ENCODE results near the gene SFT2D2.
A peak's percentile ranks its signal among the peaks of the same experiment; 100 is the strongest.
"Not testable (repeated sequence)": the region's sequence is repeated elsewhere in the genome, so short reads cannot be mapped to it uniquely, and the experiment has no call there.

The SFT2D2 gene

DNA sequence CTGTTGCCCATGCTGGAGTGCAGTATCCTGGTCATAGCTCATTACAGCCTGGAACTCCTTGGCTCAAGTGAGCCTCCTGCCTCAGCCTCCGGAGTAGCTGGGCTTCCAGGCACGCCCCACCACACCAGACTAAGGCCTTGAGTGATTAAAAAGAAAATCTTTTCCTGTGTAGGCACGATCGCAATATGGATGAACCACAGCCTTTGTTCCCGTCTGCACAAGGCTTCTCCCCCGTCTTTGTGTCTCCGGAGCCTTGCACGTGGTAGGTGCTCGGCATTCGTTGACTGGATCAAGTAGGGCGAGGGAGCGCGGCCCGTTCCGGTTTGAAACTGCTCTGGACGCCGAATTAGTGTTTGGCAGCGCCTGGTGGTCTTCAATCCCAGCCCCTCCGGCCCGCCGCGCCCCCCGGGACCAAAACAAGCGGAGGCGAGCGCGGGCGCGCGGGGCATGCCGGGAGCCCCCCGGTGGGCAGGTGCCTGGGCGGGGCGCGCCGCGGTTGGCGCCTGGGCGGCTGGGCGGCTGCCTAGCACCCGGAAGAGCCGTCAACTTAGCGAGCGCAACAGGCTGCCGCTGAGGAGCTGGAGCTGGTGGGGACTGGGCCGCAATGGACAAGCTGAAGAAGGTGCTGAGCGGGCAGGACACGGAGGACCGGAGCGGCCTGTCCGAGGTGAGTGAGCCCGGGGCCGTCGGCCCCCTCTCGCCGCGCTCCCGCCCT, at the start of gene SFT2D2:
SFT2D2 (plus strand) TSS at position 529 of the 715 bp plus-strand sequence; CDS start at position 605, 76 bp downstream.
- peak; percentile 58 to 76 (median 65) for DNase-seq

DNA sequence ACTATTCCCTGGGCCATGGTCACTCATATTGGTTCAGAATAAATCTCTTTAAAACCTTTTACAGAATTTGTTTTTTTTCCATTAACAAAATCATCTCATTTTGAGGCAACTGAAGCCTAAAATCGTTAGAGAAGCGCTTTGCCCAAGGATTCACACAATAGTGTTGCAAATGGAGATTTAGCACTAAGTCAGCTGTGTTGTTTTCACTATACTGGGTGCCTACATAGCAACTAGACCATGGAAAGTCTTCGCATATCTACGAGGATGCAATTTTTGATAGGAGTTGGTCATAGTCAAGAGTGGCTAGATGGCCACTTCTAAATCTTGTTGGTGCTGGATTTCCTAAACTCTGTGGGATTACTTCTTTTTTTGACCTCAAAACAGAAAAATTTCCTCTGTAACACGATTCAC, 47.6 kb upstream of the SFT2D2 start:
- DNase-seq = no peak

- peak; percentile 86 to 92 (median 88) for DNase-seq
Observed at GRCh38 chr1:168178638-168179437, 47.0 kb upstream of the SFT2D2 start, which contains the start of gene TIPRL. Gene TIPRL (plus strand): TSS chr1:168178962. CDS start chr1:168179078, 116 bp downstream.

GRCh38 chr1:168179438-168180147, 46.2 kb upstream of the SFT2D2 start:
- no peak for DNase-seq

DNA sequence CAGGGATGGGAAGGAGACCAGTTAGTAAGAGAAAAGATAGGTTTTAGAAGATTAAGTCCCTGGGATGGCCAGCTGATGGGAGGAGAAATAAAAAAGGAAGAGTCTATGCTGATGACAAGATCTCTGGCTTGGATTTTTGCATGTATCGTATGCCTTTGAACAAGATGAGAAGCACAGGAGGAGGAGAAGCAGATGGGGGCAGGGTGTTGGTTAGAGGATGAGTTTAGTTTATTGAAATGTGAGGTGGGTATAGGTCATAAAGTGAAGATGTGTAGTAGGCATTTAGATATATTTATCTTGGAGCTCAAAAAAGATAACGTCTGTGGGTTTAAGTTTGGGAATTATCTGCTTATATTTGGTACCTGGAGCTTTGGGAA, 45.7 kb upstream of the SFT2D2 start:
- no peak for DNase-seq

DNA sequence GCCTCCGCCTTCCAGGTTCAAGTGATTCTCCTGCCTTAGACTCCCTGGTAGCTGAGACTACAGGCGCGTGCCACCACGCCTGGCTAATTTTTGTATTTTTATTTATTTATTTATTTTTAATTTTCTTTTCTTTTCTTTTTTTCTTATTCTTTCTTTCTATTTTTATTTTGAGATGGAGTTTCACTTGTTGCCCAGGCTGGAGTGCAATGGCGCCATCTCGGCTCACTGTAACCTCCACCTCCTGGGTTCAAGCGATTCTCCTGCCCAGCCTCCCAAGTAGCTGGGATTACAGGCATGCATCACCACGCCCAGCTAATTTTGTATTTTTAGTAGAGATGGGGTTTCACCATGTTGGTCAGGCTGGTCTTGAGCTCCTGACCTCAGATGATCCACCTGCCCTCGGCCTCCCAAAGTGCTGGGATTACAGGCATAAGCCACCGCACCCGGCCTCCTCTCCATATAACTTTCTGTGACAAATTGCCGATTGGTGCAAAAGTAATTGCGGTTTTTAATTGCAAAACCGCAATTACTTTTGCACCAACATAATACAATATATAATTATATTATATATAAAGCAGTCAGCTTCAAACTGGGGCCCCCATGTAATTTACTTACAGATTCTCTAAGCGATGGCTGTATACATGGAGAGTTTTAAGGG, 44.6 kb upstream of the SFT2D2 start:
- not testable (repeated sequence) for DNase-seq

DNA sequence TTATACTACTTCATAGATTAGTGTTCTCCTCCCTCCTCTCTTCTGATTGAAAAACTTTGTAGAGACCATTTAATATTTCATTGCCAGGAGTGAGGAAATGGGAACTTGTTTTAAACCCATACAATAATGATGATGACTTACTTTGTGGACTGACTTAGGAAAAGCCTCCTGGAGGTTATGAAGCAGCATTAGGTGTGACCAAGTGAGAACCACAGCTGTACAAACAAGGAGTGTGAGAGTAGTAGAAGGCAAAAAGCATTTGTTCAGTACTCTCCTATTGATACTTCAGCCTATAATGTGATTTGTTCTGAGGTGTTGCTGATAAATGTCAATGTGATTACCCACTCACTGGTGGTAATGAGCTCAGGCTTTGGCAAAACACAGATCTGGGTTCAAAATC, 38.6 kb upstream of the SFT2D2 start:
- no peak for DNase-seq

- DNase-seq = no peak
Observed at GRCh38 chr1:168190403-168190802, 35.4 kb upstream of the SFT2D2 start.

DNA sequence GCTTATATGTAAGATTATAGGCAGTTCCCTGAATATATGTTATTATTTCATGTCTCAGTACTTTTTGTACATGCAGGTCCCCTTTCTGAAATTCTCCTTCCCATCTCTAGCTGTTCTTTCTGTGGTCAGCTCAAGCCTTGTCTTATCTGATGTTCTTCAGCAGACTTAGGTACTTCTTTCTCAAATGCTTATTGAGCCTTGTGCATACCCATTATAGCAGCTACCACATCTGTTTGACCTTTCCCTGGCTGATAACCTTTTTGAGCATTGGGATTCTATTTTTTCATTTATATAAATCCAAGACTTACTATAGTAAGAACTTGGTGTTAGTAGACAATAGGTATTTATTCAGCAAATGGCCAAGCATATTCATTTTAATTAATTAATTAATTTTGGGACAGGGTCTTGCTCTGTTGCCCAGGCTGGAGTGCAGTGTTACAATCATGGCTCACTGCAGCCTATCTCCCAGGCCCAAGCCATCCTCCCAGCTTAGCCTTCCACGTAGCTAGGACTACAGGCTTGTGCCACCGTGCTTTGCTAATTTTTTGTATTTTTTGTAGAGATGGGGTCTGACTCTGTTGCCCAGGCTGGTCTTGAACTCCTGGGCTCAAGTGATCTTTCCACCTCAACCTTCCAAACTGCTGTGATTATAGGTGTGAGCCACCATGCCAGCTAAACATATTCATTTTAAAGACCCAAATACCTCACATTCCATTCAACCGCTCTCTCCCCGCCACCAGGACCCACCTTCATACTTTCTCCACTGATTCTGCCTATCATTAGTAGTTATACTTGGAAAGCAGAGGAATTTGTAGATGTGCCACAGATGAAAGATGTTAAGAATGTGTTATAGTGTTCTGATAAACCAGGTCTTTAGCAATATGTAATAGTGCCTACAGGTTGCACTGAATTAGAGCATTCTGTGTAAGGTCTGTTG, 30.3 kb upstream of the SFT2D2 start:
- no peak for DNase-seq

DNA sequence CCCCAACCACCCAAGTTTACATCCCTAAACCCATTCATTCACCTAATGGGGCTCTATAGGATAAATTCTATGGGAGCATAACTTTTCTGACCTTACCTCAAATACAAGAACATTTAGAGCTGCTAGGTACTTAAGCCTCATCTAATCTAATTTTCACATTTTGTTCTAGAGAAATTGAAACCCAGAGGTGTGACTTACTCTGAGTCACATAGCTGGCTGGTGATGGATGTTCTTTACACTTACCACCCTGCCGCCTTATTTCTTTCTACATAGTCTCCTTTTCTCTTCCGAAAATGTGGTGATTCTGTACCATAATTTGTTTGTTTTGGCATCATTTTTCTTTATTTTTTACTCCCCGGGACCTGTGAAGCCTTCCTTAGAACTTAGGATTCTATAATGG, 26.7 kb upstream of the SFT2D2 start:
- DNase-seq = no peak

DNA sequence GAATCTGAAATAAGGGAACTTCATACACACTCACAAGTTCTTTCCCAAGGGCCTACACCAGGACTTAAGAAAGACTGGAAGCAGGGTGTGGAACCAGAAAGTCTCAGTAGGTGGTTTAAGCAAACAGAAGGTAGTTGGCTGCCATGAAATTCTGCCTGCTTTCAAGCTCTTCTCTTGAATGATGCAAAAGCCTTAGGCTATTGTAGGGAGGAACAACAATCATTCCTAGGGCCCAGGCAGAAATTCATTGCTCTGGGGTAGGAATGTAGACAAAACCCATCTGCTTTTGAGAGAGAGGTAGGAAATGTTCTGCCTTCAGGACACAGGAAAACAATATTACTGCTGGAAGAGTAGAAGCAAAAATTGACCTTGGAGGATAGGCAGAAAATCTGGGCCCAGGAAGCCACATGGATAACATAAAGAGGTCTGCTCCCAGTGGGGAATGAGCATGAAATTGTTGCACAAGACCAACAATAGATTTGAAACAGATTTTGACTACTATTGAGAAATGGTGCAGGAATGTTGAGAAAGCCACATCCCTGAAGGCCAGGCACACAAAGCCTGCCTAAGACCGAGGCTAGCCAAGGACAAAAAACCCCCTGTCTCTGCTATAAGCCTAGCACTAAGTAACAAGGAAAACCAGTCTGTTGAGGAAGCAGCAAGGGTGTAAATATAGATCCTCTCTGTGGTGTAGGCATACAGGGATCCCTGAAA, 22.7 kb upstream of the SFT2D2 start:
- no peak for DNase-seq

- DNase-seq = no peak
Observed at GRCh38 chr1:168206111-168206510, 19.7 kb upstream of the SFT2D2 start.

- DNase-seq = not testable (repeated sequence)
Observed at GRCh38 chr1:168207673-168208072, 18.1 kb upstream of the SFT2D2 start.

- DNase-seq = no peak
Observed at GRCh38 chr1:168210312-168210711, 15.5 kb upstream of the SFT2D2 start.

DNA sequence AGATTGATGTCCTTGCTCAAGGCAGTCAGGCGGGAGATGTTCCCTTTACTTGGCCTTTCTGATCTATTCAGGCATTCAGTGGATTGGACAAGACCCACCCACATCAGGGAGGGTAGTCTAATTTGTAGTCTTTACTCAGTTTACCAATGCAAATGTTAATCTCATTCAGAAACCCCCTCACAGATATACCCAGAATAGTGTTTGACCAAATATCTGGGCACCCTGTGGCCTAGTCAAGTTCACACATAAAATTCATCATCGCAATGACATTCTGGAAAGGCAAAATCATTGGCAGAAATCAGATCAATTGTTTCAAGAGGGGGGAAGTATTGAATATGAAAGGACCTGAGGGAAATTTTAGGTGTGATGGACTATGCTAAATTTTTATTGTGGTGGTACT, 12.5 kb upstream of the SFT2D2 start:
- no peak for DNase-seq

- DNase-seq = no peak
Observed at GRCh38 chr1:168216171-168216570, 9.6 kb upstream of the SFT2D2 start.

DNA sequence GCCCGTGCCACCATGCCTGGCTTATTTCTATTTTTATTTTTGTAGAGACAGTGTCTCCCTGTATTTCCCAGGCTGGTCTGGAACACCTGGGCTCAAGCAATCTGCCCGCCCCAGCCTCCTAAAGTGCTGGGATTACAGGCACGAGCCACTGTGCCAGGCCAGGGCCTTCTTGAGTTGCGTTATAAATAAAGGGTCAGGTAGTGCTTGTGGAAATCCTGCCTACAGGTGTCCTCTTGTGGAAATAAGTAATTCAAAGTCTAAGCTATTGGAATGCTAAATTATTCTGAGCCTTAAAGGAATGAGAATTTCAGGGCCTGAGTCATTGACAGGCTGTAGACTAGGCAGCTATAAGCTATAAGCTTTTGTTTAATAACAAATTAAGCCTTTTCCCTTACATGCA, 8.1 kb upstream of the SFT2D2 start:
- DNase-seq = no peak

DNA sequence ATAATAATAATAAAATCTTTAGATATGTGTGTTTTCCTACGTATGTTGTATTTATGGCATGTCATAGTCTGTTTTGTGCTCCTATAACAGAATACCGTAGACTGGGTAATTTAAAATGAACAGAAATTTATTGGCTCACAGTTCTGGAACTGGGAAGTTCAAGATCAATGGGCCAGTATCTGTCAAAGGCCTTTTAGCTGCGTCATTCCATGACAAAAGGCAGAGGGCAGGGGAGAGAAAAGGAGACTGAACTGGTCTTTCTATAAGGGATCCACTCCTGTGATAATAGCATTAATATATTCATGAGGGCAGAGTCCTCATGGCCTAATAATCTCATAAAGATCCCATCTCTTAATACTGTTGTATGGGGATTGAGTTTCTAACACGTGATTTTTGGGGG, 7.1 kb upstream of the SFT2D2 start:
- DNase-seq = no peak

DNA sequence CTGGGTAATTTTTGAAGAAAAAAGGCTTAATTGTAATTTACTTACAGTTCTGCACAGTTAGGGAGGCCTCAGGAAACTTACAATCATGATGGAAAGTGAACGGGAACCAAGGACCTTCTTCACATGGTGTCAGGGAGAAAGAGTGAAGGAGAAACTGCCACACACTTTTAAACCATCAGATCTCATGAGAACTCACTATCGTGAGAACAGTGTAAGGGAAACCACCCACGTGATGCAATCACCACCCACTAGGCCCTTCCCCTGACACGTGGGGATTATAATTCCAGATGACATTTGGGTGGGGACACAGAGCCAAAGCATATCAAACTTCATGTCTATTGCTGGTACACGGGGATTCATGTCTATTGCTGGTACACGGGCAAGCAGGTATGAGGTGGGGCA, 5.3 kb upstream of the SFT2D2 start:
- no peak for DNase-seq

DNA sequence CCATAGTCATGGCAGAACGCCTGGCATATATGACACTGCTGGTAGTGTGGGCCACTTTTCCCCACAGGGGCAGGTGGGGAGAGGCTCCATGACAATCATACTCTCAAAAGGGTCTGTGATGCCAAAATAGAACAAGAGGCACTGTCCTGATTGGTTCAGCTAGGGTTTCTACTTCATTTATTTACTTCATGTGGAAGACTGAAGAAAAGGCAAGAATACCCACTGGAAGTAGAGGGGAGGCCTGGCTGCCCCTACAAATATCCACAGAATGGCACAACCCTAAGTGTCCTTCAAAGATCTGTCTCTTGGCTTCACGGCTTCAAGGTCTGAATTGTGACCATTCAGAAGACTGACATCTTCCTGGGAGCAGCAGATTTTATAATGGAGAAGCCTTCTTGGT, 4.5 kb upstream of the SFT2D2 start:
- no peak for DNase-seq

- DNase-seq = no peak
Observed at GRCh38 chr1:168223261-168223660, 2.5 kb upstream of the SFT2D2 start.

Measured in activated CD4-positive, CD25-positive, alpha-beta regulatory T cell (primary cell).